Stimulated activated CD4-positive, alpha-beta T cell treated with anti-CD3 and anti-CD28 coated beads, Interleukin-4, amount 100 ng/mL, for 48 hours (primary cell): Measurements from ENCODE around the gene CAPSL.
"Not testable (repeated sequence)": the region's sequence is repeated elsewhere in the genome, so short reads cannot be mapped to it uniquely, and the experiment has no call there.

ENCODE experiments used
- DNase-seq, 2 donors: peaks; one replicate each; pipeline ENCODE4 v3.0.0-alpha.2; 2020; ENCODE audit warnings: low read depth in 2 of 2

The CAPSL gene

GRCh38 chr5:35876922-35877321 is 61.5 kb downstream of the CAPSL start:
- DNase-seq: no peak

- DNase-seq: no peak
These were observed 62.0 kb downstream of the CAPSL start for GRCh38 chr5:35876454-35876853.

- DNase-seq: no peak
These were observed 67.8 kb downstream of the CAPSL start for GRCh38 chr5:35870605-35871004.

- no peak for DNase-seq
These were observed 68.6 kb downstream of the CAPSL start for GRCh38 chr5:35869685-35870277.

GRCh38 chr5:35867998-35868397 is 70.4 kb downstream of the CAPSL start:
- no peak for DNase-seq

- no peak for DNase-seq
These were observed 75.3 kb downstream of the CAPSL start for GRCh38 chr5:35863159-35863558.

- DNase-seq: no peak
These were observed 76.3 kb downstream of the CAPSL start for GRCh38 chr5:35862126-35862525.

- DNase-seq: no peak
These were observed 76.7 kb downstream of the CAPSL start for GRCh38 chr5:35861718-35862117.

- no peak for DNase-seq
These were observed 77.7 kb downstream of the CAPSL start for GRCh38 chr5:35860686-35861085.

GRCh38 chr5:35859101-35859661 is 79.2 kb downstream of the CAPSL start:
- DNase-seq: no peak

GRCh38 chr5:35857606-35858205 is 80.7 kb downstream of the CAPSL start:
- no peak for DNase-seq

- DNase-seq: no peak
These were observed 81.6 kb downstream of the CAPSL start, which contains the start of gene IL7R for GRCh38 chr5:35856765-35857351. Gene IL7R (plus strand): TSS chr5:35856891. CDS start chr5:35856978, 87 bp downstream.

- not testable (repeated sequence) for DNase-seq
These were observed 82.1 kb downstream of the CAPSL start for GRCh38 chr5:35856186-35856764.

- DNase-seq: no peak
These were observed 83.2 kb downstream of the CAPSL start for GRCh38 chr5:35855187-35855586.
